Neural cell (in vitro differentiated cells): ENCODE measurements around the gene UBL3. TPM values are rescaled to one million over a fixed set of nuclear protein-coding genes. Genes with fewer than 3 reads are reported as not detected.

ENCODE experiments used
- H2AFZ ChIP-seq: fragments of 200-600, 300-800 bp; sonication (generic), shearing (Covaris generic); 2 replicates; pipeline ENCODE4 v1.6.0; 2014; ENCODE audit warnings: low read depth, mild to moderate bottlenecking, antibody characterized with exemption, low read length, moderate library complexity
- H3F3A ChIP-seq: fragments of 200-600 bp; shearing (Covaris generic); 2 replicates; pipeline ENCODE4 v1.6.1; 2016; ENCODE audit warnings: mild to moderate bottlenecking, moderate library complexity, mixed read lengths, antibody characterized with exemption, low read length; ENCODE audit not compliant: insufficient read depth, poor library complexity, severe bottlenecking
- H3K27ac ChIP-seq: fragments of 200-600, 300-800 bp; sonication (generic), shearing (Covaris generic); 2 replicates; pipeline ENCODE4 v1.5.1; 2014; ENCODE audit warnings: mild to moderate bottlenecking, low read length, moderate library complexity
- H3K27me3 ChIP-seq: fragments of 300-800, 200-600 bp; sonication (generic), shearing (Covaris generic); 2 replicates; pipeline ENCODE4 v1.6.0; 2014; ENCODE audit warnings: mild to moderate bottlenecking, low read depth, low read length, moderate library complexity; ENCODE audit not compliant: insufficient read depth
- H3K36me3 ChIP-seq: fragments of 300-800, 200-600 bp; sonication (generic), shearing (Covaris generic); 2 replicates; pipeline ENCODE4 v1.5.1; 2014; ENCODE audit warnings: mild to moderate bottlenecking, antibody characterized with exemption, low read length, moderate library complexity; ENCODE audit not compliant: insufficient read depth
- H3K4me2 ChIP-seq: fragments of 300-800, 200-600 bp; sonication (generic), shearing (Covaris generic); 2 replicates; pipeline ENCODE4 v1.6.0; 2014; ENCODE audit warnings: mild to moderate bottlenecking, low read length
- H3K4me3 ChIP-seq: fragments of 300-800, 200-600 bp; sonication (generic), shearing (Covaris generic); 2 replicates; pipeline ENCODE4 v1.5.1; 2014; ENCODE audit warnings: mild to moderate bottlenecking, low read length, moderate library complexity
- H3K79me2 ChIP-seq: fragments of 200-600 bp; shearing (Covaris generic); replicated peaks from 2 replicates; pipeline ENCODE4 v1.6.0; 2014; ENCODE audit warnings: mild to moderate bottlenecking, low read length, moderate library complexity; ENCODE audit not compliant: insufficient read depth
- H3K9ac ChIP-seq: fragments of 300-800, 200-600 bp; sonication (generic), shearing (Covaris generic); 2 replicates; pipeline ENCODE4 v1.6.1; 2016; ENCODE audit warnings: mild to moderate bottlenecking, low read length, mixed read lengths
- H3K9me2 ChIP-seq: fragments of 200-600 bp; shearing (Covaris generic); 2 replicates; pipeline ENCODE4 v1.6.1; 2016; ENCODE audit warnings: mild to moderate bottlenecking, low read length, mixed read lengths; ENCODE audit not compliant: insufficient read depth
- H3K9me3 ChIP-seq: fragments of 200-600, 300-800 bp; sonication (generic), shearing (Covaris generic); 2 replicates; pipeline ENCODE4 v1.6.1; 2016; ENCODE audit warnings: mild to moderate bottlenecking, mixed run types, low read length, moderate library complexity, mixed read lengths
- H4K20me1 ChIP-seq: fragments of 200-600 bp; shearing (Covaris generic); 2 replicates; pipeline ENCODE4 v1.6.1; 2016; ENCODE audit warnings: mild to moderate bottlenecking, mixed run types; ENCODE audit not compliant: insufficient read depth
- CTCF ChIP-seq: fragments of 450-650 bp; IDR thresholded peaks from 2 replicates; pipeline ENCODE4 v1.5.1; 2014; ENCODE audit warnings: antibody characterized with exemption, mild to moderate bottlenecking, moderate library complexity; ENCODE audit not compliant: poor library complexity, severe bottlenecking
- EP300 ChIP-seq: fragments of 450-650 bp; conservative IDR thresholded peaks from 2 replicates; pipeline ENCODE4 v1.6.1; 2014; ENCODE audit warnings: antibody characterized with exemption, mild to moderate bottlenecking, moderate library complexity; ENCODE audit not compliant: poor library complexity, severe bottlenecking
- EZH2 ChIP-seq: fragments of 200-600, 300-800 bp; shearing (Covaris generic), sonication (generic); IDR thresholded peaks from 2 replicates; pipeline ENCODE4 v1.6.1; 2014; ENCODE audit warnings: antibody characterized with exemption, low read length, borderline replicate concordance, mild to moderate bottlenecking; ENCODE audit not compliant: insufficient read depth, poor library complexity, severe bottlenecking
- MXI1 ChIP-seq: fragments of 450-650 bp; conservative IDR thresholded peaks from 2 replicates; pipeline ENCODE4 v1.6.1; 2014; ENCODE audit warnings: antibody characterized with exemption, mild to moderate bottlenecking; ENCODE audit not compliant: poor library complexity, severe bottlenecking
- POLR2AphosphoS5 ChIP-seq: IDR thresholded peaks from 2 replicates; pipeline ENCODE4 v1.6.1; 2012
- RAD21 ChIP-seq: fragments of 450-650 bp; conservative IDR thresholded peaks from 2 replicates; pipeline ENCODE4 v1.6.1; 2014; ENCODE audit warnings: antibody characterized with exemption, mild to moderate bottlenecking, moderate library complexity
- REST ChIP-seq: IDR thresholded peaks from 2 replicates; pipeline ENCODE4 v1.6.1; 2012; ENCODE audit warnings: borderline replicate concordance
- SMC3 ChIP-seq: fragments of 450-650 bp; conservative IDR thresholded peaks from 2 replicates; pipeline ENCODE4 v1.6.1; 2014; ENCODE audit warnings: antibody characterized with exemption, mild to moderate bottlenecking, moderate library complexity; ENCODE audit not compliant: poor library complexity
- TAF1 ChIP-seq: IDR thresholded peaks from 2 replicates; pipeline ENCODE4 v1.6.1; 2012; ENCODE audit warnings: low read depth
- polyA plus RNA-seq: library from polyadenylated mRNA; depleted of rRNA; stranded (reverse); fragments of >200 nt; gene quantifications from 2 replicates; pipeline ENCODE4 v1.2.3, GENCODE V29; 2014

UBL3 gene
- polyA plus RNA-seq, 1 donor from 2014 or later = 35.8 TPM

DNA sequence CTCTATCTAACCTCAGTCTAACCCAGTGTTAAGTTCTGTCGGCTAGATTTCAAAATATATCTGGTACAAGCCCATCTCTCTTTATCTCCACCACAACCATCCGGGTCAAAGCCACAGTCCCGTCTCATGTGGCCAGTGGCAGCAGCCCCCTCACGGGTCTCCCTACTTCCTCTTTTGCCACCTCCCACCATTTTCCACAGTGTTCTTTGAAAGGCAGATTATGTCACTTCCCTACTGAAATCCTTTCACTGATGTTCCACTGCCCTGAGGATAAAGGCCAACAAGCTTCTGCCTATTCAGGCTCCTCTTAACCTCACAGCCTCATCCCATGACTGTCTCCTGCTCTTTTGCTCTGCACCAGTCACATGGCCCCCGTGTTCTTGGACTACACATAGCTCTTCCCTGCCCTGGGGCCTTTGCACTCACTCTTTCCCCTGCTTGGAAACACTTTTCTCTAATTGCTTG lies 117.2 kb downstream of the UBL3 start:
- Histone ChIP-seq H3K36me3 (no peaks in the 10 kb centered on the region), H2AFZ (no peak overlapping the region), H3K9me3 (no peaks in the 10 kb centered on the region), H3F3A (no peaks in the 10 kb centered on the region), H4K20me1 (no peaks in the 10 kb centered on the region), H3K9ac (no peak overlapping the region), H3K27me3 (no peaks in the 10 kb centered on the region), H3K79me2 (no peaks in the 10 kb centered on the region), H3K27ac (no peak overlapping the region), H3K4me3 (no peak overlapping the region), H3K9me2 (no peaks in the 10 kb centered on the region), H3K4me2 (no peak overlapping the region)
- TF ChIP-seq SMC3 (no peak), RAD21 (no peak), EP300 (no peak)

DNA sequence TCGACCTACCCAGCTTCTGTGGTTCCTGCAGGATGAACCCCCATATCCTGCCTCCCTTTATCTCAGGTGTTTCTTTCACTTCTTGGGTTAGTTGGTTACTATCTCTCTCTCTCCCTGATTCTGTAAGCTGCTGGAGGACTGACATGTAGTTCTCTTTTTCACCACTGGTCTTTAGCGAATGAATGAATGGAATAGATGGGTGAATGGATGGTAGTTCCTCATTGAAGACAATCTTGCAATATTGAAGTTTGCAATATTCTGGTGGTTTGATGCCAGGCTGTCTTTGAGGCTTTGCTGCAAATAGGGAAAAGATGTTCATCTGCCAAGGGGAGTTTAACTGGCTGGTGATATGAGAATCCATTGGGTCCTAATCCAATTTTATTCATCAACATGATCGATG lies 120.2 kb downstream of the UBL3 start:
- Histone ChIP-seq H3K4me3 (no peak overlapping the region), H3K27me3 (no peaks in the 10 kb centered on the region), H3K79me2 (no peaks in the 10 kb centered on the region), H3F3A (no peaks in the 10 kb centered on the region), H2AFZ (no peak overlapping the region), H3K9me2 (no peaks in the 10 kb centered on the region), H4K20me1 (no peaks in the 10 kb centered on the region), H3K36me3 (no peaks in the 10 kb centered on the region), H3K9me3 (no peaks in the 10 kb centered on the region), H3K4me2 (no peak overlapping the region), H3K27ac (no peak overlapping the region), H3K9ac (no peak overlapping the region)
- TF ChIP-seq EZH2 = no peak
- no peak for TF ChIP-seq CTCF
- TF ChIP-seq EP300 = no peak
- TF ChIP-seq REST = no peak
- no peak for TF ChIP-seq TAF1
- TF ChIP-seq RAD21 = no peak
- TF ChIP-seq SMC3 = no peak
- no peak for TF ChIP-seq MXI1
- TF ChIP-seq POLR2AphosphoS5 = no peak

- Histone ChIP-seq H3F3A (no peaks in the 10 kb centered on the region), H3K9me2 (no peaks in the 10 kb centered on the region), H3K4me3 (no peak overlapping the region), H3K9me3 (no peaks in the 10 kb centered on the region), H3K4me2 (no peak overlapping the region), H4K20me1 (no peaks in the 10 kb centered on the region), H3K27me3 (no peaks in the 10 kb centered on the region), H3K79me2 (no peaks in the 10 kb centered on the region), H3K9ac (no peak overlapping the region), H3K36me3 (no peaks in the 10 kb centered on the region), H2AFZ (no peak overlapping the region), H3K27ac (no peak overlapping the region)
- TF ChIP-seq POLR2AphosphoS5 = no peak
- no peak for TF ChIP-seq EP300
- TF ChIP-seq CTCF = no peak
- TF ChIP-seq RAD21 = no peak
- no peak for TF ChIP-seq REST
- TF ChIP-seq SMC3 = no peak
- TF ChIP-seq MXI1 = no peak
- TF ChIP-seq EZH2 = no peak
- TF ChIP-seq TAF1 = no peak
Measured at GRCh38 chr13:29722415-29722814, 128.0 kb downstream of the UBL3 start.
